Measurements from ENCODE around the gene TEX14.

The TEX14 gene

DNA sequence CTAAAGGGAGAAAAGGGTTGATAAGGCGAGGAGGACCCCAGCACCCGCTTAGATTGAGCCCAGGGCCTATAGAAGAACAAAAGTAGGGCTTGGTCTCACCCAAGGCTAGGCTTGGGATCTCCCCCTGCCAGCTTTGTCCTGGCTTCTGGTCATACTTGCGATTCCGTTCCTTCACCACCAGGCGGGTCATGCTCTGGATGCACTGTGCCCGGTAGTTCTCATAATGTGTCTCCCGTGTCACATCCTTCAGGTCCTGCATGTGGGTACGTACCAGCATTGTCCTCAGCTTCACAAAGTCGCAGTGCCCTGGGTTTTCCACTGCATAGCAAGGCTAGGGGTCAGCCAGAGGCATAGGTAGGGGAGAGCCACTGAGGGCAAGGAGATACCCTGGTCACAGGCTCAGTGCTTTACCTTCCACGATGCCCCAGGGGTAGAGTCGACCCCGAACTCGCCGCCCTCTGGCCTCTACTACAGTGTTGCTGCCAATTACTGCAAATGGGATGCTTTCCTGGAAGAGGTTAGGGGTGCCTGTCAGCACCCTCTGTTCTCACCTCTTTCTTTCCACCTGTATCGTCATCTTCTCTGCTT lies 170.9 kb downstream of the TEX14 start:
- no peak for DNase-seq

DNA sequence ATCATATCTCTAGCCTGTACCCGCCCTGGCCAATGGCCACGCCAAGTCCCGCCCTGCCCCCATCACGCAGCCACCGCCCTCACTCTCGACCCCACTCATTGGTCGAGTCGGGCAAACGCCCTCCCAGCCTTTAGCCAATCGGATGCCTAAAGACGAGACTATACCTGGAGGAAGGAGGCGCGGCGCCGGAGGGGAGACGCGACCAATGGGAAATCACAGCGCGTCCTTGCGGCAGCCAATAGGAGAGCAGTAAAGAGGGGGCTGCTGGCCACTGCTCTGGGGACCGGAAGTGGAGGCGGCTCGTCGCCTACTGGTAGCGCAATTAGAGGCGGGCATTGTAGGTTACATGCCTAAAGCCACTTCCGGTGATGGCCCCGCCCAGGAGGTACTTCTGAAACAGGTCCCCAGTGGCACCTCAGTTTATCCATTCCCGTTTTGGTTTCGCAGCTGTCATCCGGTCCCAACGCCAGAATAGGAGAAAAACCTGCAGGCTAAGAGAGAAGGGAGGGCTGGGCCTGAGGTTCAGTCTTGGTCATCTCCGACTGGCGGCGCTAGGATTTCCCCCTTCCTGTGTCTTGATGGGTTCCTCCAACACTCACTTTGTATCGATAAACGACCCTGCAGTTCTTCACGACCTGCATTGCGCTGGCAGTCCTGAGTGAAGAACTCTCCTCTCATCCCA lies 173.8 kb downstream of the TEX14 start:
- DNase-seq: peak; percentile 100

DNA sequence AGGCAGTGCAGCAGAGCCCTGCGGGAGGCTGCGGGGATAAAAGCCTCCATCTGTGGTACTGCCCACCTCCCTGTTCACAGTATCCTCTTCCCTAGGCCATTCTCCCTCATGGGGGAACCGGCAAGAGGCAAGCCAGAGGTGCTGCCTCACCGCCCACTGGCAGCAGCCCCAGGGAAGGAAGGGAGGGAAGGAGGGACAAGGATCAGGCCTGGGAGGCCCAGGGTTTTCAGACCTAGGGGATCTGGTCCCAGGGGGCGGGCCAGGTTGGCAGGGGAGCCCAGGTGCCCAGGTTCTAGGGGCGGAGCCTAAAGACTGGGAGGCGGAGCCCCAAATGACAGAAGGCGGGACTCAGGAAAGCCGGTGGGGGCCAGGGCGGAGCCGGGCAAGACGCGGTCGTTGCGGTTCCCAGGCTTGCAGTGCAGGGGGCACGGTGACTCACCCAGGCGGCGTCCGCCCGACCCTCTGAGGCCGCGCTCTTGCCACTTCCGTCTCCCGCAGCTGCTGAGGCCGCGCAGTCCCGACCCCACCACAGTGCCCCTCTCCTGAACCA lies 174.4 kb downstream of the TEX14 start:
- DNase-seq: no peak

DNA sequence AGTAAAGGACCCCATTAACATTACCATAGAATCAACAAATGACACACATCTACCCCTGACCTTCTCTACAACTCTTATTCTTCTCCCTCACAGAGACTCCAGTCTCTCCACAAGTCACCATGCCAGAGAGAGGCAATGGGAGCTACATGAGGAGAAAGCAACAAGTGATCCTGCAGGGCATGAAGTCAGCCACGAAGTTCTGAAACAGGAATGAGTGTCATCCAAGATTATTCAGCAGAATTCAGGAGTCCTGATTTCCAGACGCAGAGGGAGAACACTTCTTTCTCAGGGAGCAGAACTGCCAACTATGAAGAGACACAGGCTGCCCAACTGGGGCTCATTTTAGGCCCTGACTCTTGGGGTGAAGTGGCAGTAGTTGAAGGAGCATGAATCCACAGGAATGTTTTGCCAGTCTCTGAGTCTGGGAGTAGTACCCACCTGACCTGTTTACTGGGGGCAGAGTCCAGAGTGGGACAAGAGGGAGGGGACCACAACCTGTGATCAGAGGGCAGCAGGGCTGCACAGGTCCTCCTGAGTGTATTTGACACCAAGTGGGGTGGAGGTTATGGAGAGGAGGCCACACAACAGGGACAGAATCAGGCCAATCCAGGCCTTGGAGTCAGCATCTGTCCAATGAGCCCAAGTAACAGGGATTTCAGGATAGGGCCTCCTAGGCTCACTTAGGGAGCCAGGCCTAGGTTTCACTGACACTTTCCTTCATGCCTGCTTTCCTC lies 175.0 kb downstream of the TEX14 start:
- DNase-seq: peak in 1 of 2 experiments; percentile 48

DNA sequence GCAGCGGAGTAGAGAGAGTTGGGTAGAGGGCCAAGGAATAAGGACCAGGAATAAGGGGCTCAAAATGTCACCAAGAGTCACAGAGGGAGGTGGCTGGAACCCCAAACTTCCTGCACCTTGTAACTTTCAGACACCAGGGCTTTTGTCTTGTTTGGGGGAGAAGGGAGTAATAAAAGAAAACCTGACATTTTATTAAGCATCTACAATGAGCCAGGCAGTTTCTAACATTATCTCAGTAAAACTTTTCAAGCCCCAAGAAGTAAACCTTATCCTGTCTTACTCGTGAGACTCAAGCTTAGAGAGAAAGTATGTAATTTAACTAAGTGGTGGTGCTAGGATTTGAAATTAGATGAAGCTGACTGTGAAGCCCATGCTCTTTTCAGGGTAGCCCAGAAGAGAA lies 176.6 kb downstream of the TEX14 start:
- DNase-seq: no peak

DNA sequence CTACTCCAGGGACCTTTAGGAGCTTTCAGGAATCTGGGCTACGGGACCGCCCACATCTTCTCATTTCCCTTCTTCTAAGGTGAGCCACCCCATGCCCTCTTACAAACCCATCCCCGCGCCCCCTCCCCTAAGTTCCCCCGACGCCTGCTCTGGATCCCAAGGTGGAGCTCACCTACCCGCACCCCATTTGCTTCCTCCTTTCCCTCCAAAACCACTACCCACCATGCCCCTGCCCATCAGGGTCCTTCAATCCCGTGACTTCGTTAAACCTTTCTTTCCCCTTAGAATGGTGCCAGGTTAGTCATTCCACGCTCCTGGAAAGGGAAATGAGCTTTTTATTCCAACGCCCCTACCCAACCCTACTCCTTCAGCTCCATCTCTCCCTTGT lies 177.1 kb downstream of the TEX14 start:
- DNase-seq: no peak

DNA sequence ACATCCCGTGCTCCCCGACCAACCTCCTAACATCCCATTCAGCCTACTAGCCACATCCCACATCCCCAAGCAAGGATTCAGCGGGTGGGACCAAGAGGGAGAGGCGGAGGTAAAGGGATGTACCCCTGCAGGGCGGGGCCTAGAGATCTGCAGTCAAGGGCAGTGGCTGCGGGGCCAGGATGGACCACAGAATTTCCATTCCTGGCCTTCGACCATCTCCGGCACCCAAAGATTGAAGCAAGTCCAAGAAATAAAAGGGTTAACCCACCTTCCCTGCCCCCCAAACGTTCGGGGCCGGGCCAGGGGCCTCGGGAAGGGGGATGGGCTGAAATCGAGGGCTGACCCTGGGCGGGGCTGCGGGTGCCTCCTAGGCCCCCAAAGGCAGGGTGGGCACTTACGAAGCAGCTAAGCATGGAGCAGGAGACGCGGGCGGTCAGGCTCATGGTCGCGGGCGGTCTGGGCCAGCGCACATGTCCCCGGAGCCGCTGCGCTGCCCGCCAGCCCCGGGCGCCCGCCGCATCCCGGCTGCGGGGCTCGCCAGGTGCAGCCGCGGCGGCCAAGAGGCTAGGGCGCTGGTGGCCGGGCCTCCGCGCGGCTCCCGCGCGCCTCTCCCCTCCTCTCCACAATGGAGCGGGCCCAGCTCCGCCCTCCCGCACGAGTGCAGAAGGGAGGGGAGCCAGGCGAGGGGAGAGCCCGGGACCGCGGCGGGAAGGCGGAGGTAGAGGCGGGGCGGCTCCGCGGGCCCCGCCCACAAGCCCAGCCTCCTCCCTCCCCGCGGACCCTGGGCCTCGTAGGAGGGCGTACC lies 177.7 kb downstream of the TEX14 start, which contains the start of gene MTMR4:
MTMR4 (minus strand) TSS at position 674 of the 805 bp plus-strand sequence; CDS start at position 443, 231 bp downstream.
- DNase-seq: peak; percentile 75 to 86

DNA sequence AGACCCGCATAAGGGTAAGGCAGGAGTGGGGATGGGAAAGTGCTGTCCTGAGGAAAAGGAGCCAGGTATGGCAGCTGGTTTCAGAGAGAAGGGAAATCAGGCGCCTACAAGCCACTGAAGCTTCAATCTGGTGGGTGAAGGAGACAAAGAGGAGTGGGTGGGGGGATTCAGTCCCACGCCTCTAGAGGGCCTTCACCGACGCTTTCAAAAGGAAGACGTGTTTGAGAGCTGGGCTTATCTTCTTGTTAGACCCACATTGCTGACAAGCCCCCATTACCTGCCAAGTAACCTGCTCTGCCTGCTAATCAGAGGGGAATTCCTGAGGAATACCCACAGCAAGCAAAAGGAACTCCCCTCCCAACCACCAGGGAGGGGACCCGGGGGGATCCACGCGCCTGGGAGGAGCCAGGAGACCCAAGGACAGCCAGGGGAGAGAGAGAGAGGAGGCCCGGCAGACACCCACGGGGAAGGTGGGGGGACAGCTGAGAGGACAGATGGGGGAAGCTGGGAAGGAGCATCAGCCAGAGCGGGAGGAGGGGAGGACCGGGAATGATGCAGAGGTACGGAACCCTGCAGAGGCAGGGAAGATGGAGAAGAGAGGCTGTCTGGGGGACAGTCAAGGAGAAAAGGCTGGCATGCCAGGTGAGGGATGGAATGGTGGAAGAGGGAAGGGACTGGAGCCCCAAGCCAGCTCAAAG lies 178.4 kb downstream of the TEX14 start:
- DNase-seq: peak; percentile 75 to 77

DNA sequence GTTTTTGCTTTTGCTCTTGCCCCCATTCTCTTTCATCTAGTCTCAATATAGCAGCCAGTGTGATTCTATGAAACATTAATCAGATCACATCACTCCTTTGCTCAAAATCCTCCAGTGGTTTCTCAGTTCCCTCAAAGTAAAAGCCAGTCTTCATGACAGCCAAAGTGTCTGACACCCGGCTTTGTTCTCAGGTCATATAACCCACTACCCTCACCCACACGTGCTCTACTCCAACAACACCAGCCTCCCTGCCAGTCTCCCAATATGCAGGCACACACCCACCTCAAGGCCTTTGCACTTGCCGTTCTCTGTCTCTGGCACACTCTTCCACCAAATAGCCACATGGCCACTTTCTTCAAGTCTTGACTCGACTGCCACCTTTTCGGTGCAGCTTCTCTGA lies 181.8 kb downstream of the TEX14 start:
- no peak for DNase-seq

DNA sequence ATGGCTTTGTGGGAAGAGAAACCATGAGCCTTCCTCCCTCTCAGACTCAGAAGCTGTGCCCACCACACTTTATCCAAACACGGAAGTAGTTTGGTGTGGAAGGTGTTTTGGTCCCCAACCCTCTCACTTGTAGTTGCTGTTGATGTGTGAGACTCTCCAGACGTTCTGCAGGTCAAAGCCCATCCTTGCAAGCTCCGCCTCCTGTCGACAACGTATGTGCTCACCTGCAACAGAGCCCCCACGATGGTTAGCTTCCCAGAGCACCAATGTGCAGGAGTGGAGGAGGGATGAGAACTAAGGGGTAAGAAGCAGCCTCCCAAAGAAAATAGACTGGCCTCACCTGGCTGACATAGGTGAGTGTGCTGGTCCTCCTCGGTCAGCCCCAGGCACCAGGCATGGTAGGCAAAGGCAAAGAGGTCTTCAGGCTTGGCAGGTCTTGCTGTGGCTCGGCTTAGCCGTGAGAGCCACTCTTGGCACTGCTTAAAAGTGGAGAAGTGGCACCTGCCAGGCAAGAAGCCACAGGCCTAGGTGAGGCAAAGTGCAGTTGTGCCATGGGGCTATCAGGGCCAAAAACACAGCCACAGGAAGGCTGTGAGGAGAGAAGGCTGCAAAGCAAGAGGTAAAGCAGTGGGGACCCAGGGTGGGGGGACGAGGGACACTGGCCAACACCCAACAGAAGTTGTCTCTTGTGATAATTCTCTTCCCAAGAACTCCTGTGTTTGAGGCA lies 183.3 kb downstream of the TEX14 start:
- DNase-seq: no peak

DNA sequence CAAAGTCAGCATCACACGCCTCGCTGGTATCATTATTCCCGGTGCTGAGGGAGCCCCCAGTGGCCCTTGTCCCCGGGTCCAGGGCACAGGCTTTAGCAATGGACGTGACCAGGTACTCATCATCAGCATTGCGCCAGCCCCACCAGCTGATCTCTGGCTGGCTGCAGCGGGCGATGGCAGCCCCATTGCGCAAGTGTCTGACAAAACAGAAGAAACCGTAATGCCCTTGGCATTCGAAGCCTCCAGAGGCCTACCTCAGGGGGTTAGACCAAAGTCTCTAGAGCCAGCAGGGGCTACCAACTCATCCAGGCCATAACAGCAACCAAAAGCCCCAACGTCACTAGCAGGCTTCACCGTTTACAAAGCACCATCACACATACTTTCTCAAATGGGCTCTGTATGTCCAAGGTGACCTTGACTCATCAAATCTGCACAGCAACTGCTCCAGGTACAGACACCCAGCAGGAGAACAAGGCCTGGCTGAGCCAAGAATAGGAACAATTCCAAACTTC lies 184.7 kb downstream of the TEX14 start:
- DNase-seq: no peak

Measured in NCI-H524 (cell line).